Measurements from ENCODE around the gene PAIP2.

The PAIP2 gene

DNA sequence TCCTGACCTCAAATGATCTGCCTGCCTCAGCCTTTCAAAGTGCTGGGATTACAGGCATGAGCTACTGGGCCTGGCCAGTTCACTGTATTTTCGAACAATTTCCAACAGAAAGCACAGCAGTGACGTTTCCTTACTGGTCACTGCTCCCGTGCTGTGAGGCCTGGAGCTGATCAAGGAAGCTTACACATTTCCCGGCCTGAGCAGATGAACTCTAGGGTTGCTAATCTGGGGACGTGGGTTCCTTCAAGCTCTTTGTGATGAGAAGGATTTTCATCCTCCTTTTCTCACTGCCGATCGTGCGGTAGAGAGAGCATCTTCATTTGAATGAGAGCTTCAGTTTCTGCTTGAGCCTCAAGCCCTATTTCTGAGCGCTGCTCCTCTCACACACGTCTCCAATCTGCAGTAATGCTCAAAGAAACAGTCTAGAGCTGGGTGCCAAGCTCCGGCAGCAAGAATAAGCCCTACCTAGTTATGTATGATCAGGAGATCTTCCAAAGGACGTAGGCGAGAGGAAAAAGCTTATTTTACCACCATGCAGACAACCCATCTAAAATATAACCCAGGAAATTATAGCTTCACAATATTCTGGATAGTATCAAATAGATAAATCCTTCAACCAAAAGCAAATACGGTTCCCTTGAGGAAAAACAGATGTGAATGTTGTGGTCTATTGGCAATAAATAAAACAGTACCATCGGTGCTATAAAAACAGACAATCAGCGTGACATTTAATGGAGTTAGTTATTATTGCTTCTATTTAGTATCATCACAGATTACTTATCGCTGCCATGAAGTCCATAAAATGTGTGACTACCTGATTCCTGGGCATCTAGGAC, 69.6 kb downstream of the PAIP2 start:
- DNase-seq: no peak

DNA sequence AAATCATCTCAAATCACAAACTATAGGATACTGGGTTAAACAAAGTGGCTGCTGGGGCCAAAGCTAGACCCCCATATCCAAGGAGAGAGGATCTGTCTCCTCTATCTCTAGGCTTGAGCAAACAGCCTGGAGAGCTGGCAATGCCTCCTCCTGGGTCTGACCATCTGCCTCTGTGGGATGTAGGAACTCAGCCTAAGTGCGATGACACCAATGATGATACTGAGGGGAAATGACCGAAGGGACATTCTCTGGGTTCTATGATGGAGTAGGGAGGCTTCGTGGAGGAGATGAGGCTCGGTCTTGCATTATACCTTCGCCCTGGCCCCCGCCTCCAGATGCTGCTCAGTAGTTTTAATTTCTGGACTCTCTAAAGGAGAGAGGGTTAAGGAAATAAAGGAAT, 71.5 kb downstream of the PAIP2 start:
- DNase-seq: no peak

DNA sequence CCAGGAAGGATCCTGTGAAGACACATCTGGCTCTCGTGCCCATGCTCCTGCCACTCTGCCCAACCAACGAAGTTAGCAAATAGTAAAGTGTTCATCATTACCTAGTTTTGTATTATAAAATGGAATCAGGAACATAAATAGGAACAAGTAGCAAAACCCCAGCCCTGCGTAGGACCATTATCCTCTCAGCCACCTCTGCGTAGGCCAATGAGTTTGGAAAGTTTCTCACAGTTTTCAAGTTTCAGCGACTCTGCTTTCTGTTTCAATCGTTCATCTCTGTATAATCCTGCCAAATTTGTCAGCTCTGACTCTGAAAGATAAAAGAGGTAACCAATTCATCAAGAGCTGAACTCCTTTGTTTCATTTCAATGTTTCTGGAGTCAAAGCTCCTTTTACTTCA, 72.3 kb downstream of the PAIP2 start:
- DNase-seq: no peak

GRCh38 chr5:139414581-139415130, 73.0 kb downstream of the PAIP2 start:
- no peak for DNase-seq

GRCh38 chr5:139415221-139415861, 73.7 kb downstream of the PAIP2 start:
- no peak for DNase-seq

GRCh38 chr5:139415869-139416268, 74.2 kb downstream of the PAIP2 start:
- DNase-seq: no peak

- DNase-seq: no peak
Measured at GRCh38 chr5:139416651-139417050, 75.0 kb downstream of the PAIP2 start.

DNA sequence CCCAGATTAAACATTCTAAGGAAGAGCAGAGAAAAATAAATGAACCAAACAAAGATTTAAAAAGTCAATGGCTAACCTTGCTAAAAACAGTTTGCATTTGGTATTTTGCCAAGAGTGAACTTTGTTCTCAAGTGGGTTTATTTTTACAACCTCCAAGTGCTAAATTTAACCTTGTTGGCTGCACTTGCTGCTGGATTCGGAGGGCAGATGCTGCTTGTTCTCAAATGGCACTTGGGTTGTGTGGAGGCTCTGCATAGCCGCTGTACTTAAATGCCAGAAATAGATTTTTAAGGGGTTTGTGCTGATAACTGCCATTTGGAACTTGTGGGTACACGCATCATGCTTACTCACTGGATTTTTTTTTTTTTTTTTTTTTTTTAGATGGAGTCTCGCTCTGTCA, 75.6 kb downstream of the PAIP2 start:
- no peak for DNase-seq

DNA sequence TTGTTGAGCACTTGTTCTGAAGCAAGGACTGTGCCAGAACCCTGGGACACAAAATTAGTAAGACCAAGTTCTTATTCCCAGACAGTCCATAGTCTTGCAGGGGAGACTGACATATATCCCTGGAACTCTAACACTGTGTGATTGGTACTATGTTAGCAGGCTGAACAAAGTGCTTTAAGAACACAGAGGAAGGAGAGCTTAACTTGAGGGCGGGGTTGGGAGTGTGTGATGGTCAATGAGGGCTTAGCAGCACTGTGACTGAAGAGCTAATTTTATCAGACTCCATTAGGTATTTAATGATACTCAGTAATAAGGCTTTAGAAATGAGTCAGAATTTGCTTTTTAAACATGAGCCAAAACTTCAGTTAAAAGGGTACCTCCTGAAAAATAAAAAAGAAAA, 77.1 kb downstream of the PAIP2 start:
- DNase-seq: no peak

Data from effector CD4-positive, alpha-beta T cell (primary cell).